ENCODE measurements around the gene APP.

- no peak for TF ChIP-seq CREB5 (CRISPR knock-in tag; IDR thresholded peaks at IDR 0.05; ENCODE audit: low read depth)
- no peak for TF ChIP-seq PATZ1 (CRISPR knock-in tag; IDR thresholded peaks at IDR 0.05; ENCODE audit: borderline replicate concordance)
- TF ChIP-seq TCF4 (CRISPR knock-in tag; IDR thresholded peaks at IDR 0.05; ENCODE audit: borderline replicate concordance): no peak
- TF ChIP-seq RARB (CRISPR knock-in tag; IDR thresholded peaks at IDR 0.05): no peak
- TF ChIP-seq ZNF70 (CRISPR knock-in tag; IDR thresholded peaks at IDR 0.05): no peak
- no peak for TF ChIP-seq ESRRG (CRISPR knock-in tag; IDR thresholded peaks at IDR 0.05)
Measured at GRCh38 chr21:25944672-25945213, 225.8 kb downstream of the APP start.
